Stimulated activated CD8-positive, alpha-beta memory T cell treated with anti-CD3 and anti-CD28 coated beads, Interleukin-4, amount 100 ng/mL, for 48 hours (primary cell): Measurements from ENCODE around the gene APLF.

Experiments
- DNase-seq: peaks from one replicate; pipeline ENCODE4 v3.0.0-alpha.2; 2020

The APLF gene, protein sequence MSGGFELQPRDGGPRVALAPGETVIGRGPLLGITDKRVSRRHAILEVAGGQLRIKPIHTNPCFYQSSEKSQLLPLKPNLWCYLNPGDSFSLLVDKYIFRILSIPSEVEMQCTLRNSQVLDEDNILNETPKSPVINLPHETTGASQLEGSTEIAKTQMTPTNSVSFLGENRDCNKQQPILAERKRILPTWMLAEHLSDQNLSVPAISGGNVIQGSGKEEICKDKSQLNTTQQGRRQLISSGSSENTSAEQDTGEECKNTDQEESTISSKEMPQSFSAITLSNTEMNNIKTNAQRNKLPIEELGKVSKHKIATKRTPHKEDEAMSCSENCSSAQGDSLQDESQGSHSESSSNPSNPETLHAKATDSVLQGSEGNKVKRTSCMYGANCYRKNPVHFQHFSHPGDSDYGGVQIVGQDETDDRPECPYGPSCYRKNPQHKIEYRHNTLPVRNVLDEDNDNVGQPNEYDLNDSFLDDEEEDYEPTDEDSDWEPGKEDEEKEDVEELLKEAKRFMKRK

DNA sequence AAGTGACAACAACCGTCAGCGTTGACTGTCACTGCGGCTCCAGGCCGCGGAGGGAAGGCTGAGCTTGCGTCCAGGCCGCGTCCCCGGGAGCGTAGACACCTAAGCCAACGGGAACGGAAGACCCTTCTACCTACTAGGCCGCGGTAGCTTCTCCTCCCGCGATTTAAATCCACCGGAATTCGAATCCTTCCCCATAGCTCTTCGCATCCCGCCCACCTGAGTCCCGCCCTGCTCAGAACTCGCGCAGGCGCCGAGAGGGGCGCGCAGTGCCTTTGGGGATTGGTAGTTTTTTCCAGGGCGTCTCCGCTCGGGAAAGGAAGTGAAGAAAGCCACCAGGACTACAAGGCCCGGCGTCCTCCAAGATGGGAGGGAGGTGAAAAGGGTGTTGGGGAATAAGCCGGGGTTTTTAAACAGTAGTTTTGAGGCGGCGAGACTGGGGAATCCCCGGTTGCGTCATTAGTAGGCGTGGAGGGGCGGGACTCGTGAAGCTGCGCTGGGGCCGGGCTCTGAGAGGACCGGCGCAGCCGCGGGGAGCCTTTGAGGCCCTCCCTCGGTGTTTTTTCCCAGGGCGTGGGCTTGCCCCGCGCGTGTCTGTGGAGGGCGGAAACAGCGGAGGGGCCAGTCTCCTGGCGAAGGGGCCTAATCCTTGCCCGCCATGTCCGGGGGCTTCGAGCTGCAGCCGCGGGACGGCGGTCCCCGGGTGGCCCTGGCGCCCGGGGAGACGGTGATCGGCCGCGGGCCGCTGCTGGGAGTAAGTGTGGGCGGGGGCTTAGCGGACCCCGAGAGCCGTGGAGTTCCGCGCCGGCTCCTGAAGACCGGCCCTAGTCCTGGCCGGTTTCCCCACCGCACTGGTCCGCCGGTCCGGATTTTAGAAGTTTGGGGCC is at the start of gene APLF, which contains the start of gene FBXO48:
TSS of gene APLF (plus strand) at position 509 of the 884 bp plus-strand sequence. CDS start at position 656, 147 bp downstream.
TSS of gene FBXO48 (minus strand) at position 218 of the 884 bp plus-strand sequence. CDS start 2,149 bp downstream, outside the sequence.
- peak; percentile 99 for DNase-seq

- no peak for DNase-seq
These were observed 49.5 kb upstream of the APLF start for GRCh38 chr2:68417926-68418325.

- DNase-seq, result no peak
These were observed 49.0 kb upstream of the APLF start for GRCh38 chr2:68418419-68418818.

GRCh38 chr2:68418855-68419254 is 48.5 kb upstream of the APLF start:
- DNase-seq, result no peak

GRCh38 chr2:68420254-68420910 is 47.0 kb upstream of the APLF start:
- no peak for DNase-seq

DNA sequence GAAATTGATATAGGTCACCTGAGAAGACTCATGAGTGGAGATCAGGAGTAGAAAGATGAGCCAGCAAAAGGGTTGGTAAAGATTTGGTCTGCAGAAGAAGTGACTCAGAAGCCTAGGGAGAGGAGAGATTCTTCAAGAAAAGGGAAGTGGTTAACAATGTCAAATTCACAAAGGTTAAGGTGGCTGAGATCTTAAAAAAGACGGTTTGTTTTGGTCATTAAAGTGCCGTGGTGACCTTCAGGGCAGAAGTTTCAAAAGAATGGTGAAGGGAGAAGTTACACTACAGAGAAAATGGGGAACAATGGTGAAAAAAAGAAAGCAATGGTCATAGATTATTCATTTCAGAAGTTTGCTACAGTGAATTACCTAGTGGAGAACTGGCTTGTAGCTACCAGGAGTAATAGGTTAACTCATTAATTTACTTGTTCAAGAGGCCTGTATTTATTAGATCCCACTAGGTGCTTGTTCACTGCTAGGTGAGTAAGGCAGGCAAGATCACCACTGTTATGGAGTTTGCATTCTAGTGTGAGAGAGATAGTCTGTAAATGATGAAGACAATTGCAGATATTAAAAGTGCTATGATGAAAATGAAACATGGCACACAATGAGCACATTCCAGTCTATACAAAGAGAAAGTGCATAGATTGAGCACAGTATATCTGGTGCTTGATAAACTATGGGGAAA is 43.3 kb upstream of the APLF start:
- DNase-seq, result no peak

DNA sequence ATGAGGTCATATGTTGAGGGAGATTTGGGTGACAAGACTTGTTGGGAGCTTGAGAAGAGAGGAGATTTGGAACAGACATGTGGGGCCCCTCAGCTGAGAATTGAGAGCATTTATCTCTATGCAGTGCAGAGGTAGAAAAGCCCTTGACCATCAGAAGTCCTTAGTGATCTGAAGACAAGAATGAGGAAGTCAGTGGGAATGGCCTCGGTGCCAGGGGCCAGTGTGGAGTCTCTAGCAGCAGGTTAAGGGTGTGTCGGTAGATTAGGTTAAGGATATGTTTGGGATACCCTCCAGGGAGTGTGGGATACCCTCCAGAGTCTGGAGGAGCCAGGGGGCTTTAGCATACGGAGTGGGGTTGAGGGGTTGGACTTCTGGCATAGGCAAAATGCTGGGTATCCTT is 41.9 kb upstream of the APLF start:
- DNase-seq, result no peak

DNA sequence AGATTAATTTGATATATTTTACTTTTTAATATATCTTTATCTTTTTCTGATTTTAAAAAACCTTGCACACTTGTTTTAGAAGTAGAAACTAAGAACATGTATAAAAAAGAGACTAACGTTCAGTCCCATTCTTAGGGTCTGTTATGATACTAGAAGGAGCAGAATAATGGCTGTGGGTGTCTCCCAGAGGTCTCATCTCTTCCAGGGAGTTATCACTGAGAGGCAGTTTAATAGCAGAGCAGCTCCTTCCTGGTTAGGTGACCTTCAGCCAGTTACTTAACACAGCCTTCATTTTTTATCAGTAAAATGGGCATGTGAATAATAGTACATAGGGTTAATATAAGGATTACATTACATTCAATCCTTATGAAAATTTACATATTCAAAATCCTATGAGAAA is 40.9 kb upstream of the APLF start:
- DNase-seq, result no peak

DNA sequence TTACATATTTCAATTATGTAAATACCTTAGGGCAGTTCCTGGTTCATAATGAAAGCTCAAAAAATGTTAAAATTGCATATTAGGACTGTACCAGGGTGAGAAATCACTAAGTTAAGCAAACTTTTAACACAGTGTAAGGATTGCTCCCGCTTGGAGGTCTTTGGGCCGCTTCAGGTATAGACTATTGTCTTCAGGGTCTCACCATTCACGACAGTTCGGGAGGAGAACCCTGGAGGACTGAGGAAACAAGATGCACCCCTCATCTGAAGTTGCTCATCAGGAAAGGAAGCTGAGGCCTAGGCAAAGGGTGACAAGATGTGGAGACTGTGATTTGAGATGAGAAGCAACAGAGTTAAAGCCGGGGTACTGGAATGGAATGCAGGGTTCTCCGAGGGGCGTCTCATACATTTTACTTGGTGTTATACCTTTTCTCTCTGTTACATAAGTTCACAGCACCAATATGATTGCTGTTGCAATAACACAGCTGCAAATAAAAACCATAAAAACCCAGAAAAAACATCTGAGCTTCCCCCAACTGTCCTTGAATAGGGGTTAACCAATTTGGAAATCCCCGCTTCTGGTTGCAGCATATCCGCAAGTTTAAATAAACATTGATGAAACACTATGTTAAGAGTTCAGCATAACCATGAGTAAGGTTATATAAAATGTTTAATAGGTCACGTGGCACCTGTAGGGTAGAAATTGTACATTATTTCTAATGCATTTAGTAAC is 40.4 kb upstream of the APLF start:
- no peak for DNase-seq

- no peak for DNase-seq
These were observed 39.3 kb upstream of the APLF start for GRCh38 chr2:68428126-68428525.

DNA sequence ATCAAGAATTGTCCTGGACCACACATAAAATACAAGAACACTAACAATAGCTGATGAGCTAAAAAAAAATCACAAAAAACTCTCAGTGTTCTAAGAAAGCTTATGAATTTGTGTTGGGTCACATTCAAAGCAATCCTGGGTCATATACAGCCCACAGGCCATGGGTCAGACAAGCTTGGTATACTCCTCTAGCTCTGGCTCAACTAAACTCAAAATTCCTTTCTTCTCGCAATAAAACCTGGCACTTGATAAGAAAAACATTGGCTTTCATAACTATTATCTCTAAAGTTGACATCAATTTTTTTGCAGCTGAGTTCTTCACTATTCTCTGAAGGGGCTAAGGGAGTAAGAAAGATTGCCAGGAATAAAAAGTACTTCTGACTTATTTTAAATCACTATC is 38.6 kb upstream of the APLF start:
- DNase-seq, result no peak

- DNase-seq, result no peak
These were observed 38.0 kb upstream of the APLF start for GRCh38 chr2:68429311-68429826.

GRCh38 chr2:68431316-68431972 is 35.9 kb upstream of the APLF start:
- no peak for DNase-seq

GRCh38 chr2:68432696-68433658 is 34.4 kb upstream of the APLF start:
- DNase-seq, result no peak

GRCh38 chr2:68434981-68435380 is 32.4 kb upstream of the APLF start:
- no peak for DNase-seq

GRCh38 chr2:68435615-68436014 is 31.8 kb upstream of the APLF start:
- no peak for DNase-seq

GRCh38 chr2:68436270-68436669 is 31.1 kb upstream of the APLF start:
- DNase-seq, result no peak

DNA sequence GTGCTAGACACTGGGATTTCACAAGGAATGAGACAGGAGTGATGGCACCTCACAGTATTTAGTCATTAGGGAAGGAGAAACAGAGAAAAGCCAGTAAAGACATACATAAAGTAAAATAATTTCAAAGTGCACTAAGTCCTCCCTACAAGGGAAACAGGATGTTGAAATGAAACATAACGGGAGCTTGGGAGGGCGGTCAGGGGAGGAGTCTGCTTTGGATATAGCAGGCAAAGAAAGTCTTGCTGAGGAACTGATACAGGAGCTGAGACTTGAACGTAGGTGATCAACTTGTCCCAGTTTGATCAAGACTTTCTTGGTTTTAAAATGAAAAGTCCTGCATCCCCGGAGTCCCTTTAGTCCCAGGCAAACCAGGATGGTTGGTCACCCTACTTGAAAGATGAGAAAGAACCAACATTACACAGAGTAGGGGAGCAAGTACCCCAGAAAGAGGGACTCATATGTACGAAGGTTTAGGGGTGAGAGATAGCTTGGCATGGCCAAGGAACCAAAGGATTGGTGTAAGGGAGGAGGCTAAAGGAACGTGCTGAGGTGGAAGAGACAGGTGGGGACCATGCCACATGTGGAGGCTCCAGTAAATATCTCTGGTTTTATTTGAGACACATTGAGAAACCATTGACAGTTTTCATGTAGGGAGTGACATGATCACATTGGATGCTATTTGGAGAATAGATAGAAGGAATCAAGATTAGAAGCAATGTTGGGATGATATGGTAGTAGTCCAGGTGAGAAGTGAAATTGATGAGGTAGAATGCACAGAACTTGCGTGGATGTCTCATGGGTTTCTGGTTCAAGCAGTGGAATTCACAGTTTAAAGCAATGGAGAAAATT is 28.7 kb upstream of the APLF start:
- DNase-seq, result no peak
